H1 (cell line): ENCODE data around the gene TRAK1. TPM values are rescaled to one million over a fixed set of nuclear protein-coding genes. Genes with fewer than 3 reads are reported as not detected.
A peak's percentile ranks its signal among the peaks of the same experiment; 100 is the strongest.

Experiments used
- ATF2 ChIP-seq: IDR thresholded peaks from 2 replicates; pipeline ENCODE4 v1.6.1; 2012; ENCODE audit warnings: low read length, inconsistent platforms
- BCL11A ChIP-seq, 2 experiments: IDR thresholded peaks; one replicate each; pipeline ENCODE4 v1.6.1; 2011; ENCODE audit warnings: low read depth in 2 of 2, low read length in 2 of 2, mild to moderate bottlenecking in 2 of 2
- CTCF ChIP-seq, 3 experiments: IDR thresholded peaks; 1 replicate in 2 of 3; 2 replicates in 1 of 3; pipeline versions ENCODE4 v1.5.1 to v1.6.1; 2011; ENCODE audit warnings: low read length in 3 of 3, mild to moderate bottlenecking in 3 of 3, inconsistent platforms in 2 of 3, low read depth in 1 of 3, moderate library complexity in 1 of 3; ENCODE audit not compliant: insufficient read depth in 1 of 3; ENCODE audit errors: control extremely low read depth in 1 of 3
- EGR1 ChIP-seq: IDR thresholded peaks from 2 replicates; pipeline ENCODE4 v1.6.1; 2011; ENCODE audit warnings: low read depth, low read length, borderline replicate concordance
- GABPA ChIP-seq: IDR thresholded peaks from 2 replicates; pipeline ENCODE4 v1.6.1; 2011; ENCODE audit warnings: mild to moderate bottlenecking, low read length, moderate library complexity, borderline replicate concordance; ENCODE audit not compliant: insufficient read depth
- HDAC2 ChIP-seq, 2 experiments: fragments of 300-600 bp in 1 of 2; sonication (generic) in 1 of 2; IDR thresholded peaks; 2 replicates each; pipeline ENCODE4 v1.6.1; 2011 to 2012; ENCODE audit warnings: low read depth in 2 of 2, low read length in 2 of 2, mild to moderate bottlenecking in 2 of 2, moderate library complexity in 2 of 2, borderline replicate concordance in 1 of 2, inconsistent platforms in 1 of 2
- KDM5A ChIP-seq: fragments of 200-600 bp; IDR thresholded peaks from 2 replicates; pipeline ENCODE4 v1.7.1; 2012; ENCODE audit warnings: mild to moderate bottlenecking, low read length, inconsistent platforms, mixed read lengths
- MAFK ChIP-seq: IDR thresholded peaks from 2 replicates; pipeline ENCODE4 v1.6.1; 2012; ENCODE audit warnings: low read depth, mild to moderate bottlenecking, improper control_type of control experiment, low read length
- MAX ChIP-seq: IDR thresholded peaks from 2 replicates; pipeline ENCODE4 v1.6.1; 2012; ENCODE audit warnings: inconsistent platforms
- NANOG ChIP-seq: IDR thresholded peaks from 2 replicates; pipeline ENCODE4 v1.6.1; 2011; ENCODE audit warnings: low read length, low read depth, mild to moderate bottlenecking, inconsistent platforms; ENCODE audit not compliant: insufficient read depth, poor library complexity, severe bottlenecking
- NRF1 ChIP-seq: IDR thresholded peaks from 2 replicates; pipeline ENCODE4 v1.6.1; 2011; ENCODE audit warnings: mild to moderate bottlenecking, low read depth, low read length, improper control_type of control experiment
- POLR2AphosphoS5 ChIP-seq: IDR thresholded peaks from 2 replicates; pipeline ENCODE4 v1.6.1; 2011; ENCODE audit warnings: low read depth, low read length
- RNF2 ChIP-seq: fragments of 200-900, 300-1000 bp; sonication (generic); IDR thresholded peaks from 2 replicates; pipeline ENCODE4 v1.7.1; 2016; ENCODE audit warnings: borderline replicate concordance, low read depth, mild to moderate bottlenecking, antibody characterized with exemption, low read length; ENCODE audit not compliant: poor library complexity, severe bottlenecking; ENCODE audit errors: missing control alignments
- SAP30 ChIP-seq: fragments of 300-600 bp; sonication (generic); IDR thresholded peaks from 2 replicates; pipeline ENCODE4 v1.7.1; 2012; ENCODE audit warnings: low read length, moderate library complexity, mild to moderate bottlenecking, inconsistent platforms; ENCODE audit not compliant: insufficient read depth, insufficient replicate concordance
- SP1 ChIP-seq: IDR thresholded peaks from 2 replicates; pipeline ENCODE4 v1.6.1; 2011; ENCODE audit warnings: low read depth, low read length
- SP4 ChIP-seq: IDR thresholded peaks from 2 replicates; pipeline ENCODE4 v1.6.1; 2012; ENCODE audit warnings: low read length, inconsistent platforms
- SUZ12 ChIP-seq: fragments of 200-600 bp; sonication (generic); IDR thresholded peaks from 2 replicates; pipeline ENCODE4 v1.6.1; 2012; ENCODE audit warnings: mild to moderate bottlenecking, inconsistent platforms, low read length, moderate library complexity, mixed read lengths
- TAF7 ChIP-seq: optimal IDR thresholded peaks from 2 replicates; pipeline ENCODE3; 2011; ENCODE audit warnings: low read depth, mild to moderate bottlenecking, inconsistent platforms, low read length, moderate library complexity, borderline replicate concordance
- TBP ChIP-seq: IDR thresholded peaks from 2 replicates; pipeline ENCODE4 v1.6.1; 2011; ENCODE audit warnings: low read depth, low read length, improper control_type of control experiment
- polyA plus RNA-seq, 7 experiments: library from polyadenylated mRNA; depleted of rRNA in 3 of 7; stranded (reverse) in 5 of 7; unstranded in 2 of 7; fragments of >200 nt in 5 of 7; fragments of 200-250 nt in 2 of 7; gene quantifications; 1 replicate in 5 of 7; 2 replicates in 1 of 7; 4 replicates in 1 of 7; pipeline versions ENCODE4 v1.2.1 to v1.2.3, GENCODE V29; 2011 to 2013; ENCODE audit warnings: missing spikeins in 2 of 7, mixed read lengths in 2 of 7
- total RNA-seq: library from RNA; stranded (reverse); fragmentation: NEBNext Ultra II Directional; extraction: Animal tissue kit (Norgen Biotek cat#: 25700); gene quantifications from 2 replicates; pipeline ENCODE4 v1.2.1, GENCODE V29; 2021

TRAK1 gene
- total and polyA plus RNA-seq, 2 of the 8 experiments (the other 6 are each of a cell fraction or from before 2014, with no cell fraction given), result 21.3 to 32.7 TPM

- TF ChIP-seq ATF2 (0 out of 2 replicates have a peak, but pooled peaks have one; percentile 24), RNF2 (no peak), NANOG (no peak), SP1 (no peak), KDM5A (no peak), SUZ12 (no peak), SAP30 (no peak), MAX (0 out of 2 replicates have a peak, but pooled peaks have one; percentile 31), SP4 (no peak), TBP (no peak), EGR1 (no peak), MAFK (no peak), POLR2AphosphoS5 (peak; percentile 66), CTCF (IDR thresholded peaks at IDR 0.05; ENCODE audit: control extremely low read depth in 1 of 3, insufficient read depth in 1 of 3, low read depth in 1 of 3, low read length in 3 of 3) (no peak), TAF7 (no peak), GABPA (no peak), NRF1 (no peak), BCL11A (IDR thresholded peaks at IDR 0.05; ENCODE audit: low read depth in 2 of 2, low read length in 2 of 2) (no peak), HDAC2 (IDR thresholded peaks at IDR 0.05; ENCODE audit: borderline replicate concordance in 1 of 2, low read depth in 2 of 2, low read length in 2 of 2) (no peak)
Observed at GRCh38 chr3:42043099-42043813, 47.9 kb upstream of the TRAK1 start (continued).
